ENCODE results near the gene MAGEF1.

The MAGEF1 gene

DNA sequence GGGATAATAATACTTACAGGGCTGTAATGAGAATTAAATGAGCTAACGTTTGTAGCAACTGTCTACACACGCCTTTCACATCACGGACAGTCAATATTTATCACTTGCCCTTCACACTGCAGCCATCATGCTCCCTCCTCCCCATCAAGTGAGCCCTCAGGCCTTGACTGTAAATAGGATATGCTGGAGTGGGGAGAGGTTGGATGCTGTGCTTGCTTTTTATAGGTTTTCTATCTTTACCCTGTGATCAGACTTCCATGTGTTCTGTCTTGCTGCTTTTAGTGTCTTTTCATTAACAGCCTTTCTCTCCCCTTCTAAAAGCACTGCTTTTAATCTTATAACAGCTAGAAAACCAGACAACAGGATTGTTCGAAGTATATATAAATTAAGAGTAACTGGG lies 12.8 kb upstream of the MAGEF1 start:
- DNase-seq, result no peak

DNA sequence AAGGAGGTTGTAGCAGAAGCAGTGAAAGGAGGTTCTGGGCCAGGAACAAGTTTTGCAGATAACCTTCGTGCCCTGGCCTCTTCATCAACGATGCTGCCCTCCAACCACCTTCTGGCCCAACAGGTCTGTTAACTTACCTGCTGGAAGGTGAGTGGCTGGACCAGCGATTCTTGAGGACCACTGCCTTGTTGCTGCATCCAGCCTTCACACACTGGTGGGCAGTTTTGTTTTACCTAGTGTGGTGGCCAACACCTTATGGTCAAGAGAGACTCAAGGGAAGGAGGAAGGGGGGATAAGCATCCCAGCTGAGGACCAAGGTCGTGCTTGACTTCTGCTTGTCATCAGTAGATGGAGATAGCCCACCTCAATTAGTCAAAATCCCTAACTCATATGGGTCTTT lies 7.8 kb upstream of the MAGEF1 start:
- no peak for DNase-seq

DNA sequence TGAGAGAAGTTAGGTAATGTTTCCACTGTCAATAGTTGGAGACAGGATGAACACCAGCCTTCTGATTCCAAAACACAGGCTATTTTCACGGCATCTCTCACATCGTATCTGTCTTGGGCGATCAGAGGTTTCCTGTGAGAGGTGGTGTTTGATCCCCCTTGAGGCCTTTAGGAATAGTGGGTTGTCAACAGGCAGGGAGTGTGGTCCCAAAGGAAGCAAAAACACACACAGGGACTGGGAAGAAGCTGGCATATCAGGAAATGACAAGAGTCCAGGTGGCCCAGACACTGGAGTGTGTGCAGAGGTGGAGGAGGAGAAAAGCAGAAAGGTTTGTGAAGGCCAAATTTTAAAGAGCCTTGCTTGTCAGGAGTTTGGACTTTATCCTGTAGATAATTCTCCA lies 6.6 kb upstream of the MAGEF1 start:
- DNase-seq, result no peak

- DNase-seq, result no peak
Observed at GRCh38 chr3:184717399-184717983, 5.6 kb upstream of the MAGEF1 start.

GRCh38 chr3:184716622-184717398 lies 4.9 kb upstream of the MAGEF1 start:
- DNase-seq, result no peak

GRCh38 chr3:184715943-184716621 lies 4.2 kb upstream of the MAGEF1 start:
- no peak for DNase-seq

- DNase-seq, result no peak
Observed at GRCh38 chr3:184713521-184713920, 1.7 kb upstream of the MAGEF1 start.

GRCh38 chr3:184713040-184713355 lies 1.1 kb upstream of the MAGEF1 start:
- no peak for DNase-seq

DNA sequence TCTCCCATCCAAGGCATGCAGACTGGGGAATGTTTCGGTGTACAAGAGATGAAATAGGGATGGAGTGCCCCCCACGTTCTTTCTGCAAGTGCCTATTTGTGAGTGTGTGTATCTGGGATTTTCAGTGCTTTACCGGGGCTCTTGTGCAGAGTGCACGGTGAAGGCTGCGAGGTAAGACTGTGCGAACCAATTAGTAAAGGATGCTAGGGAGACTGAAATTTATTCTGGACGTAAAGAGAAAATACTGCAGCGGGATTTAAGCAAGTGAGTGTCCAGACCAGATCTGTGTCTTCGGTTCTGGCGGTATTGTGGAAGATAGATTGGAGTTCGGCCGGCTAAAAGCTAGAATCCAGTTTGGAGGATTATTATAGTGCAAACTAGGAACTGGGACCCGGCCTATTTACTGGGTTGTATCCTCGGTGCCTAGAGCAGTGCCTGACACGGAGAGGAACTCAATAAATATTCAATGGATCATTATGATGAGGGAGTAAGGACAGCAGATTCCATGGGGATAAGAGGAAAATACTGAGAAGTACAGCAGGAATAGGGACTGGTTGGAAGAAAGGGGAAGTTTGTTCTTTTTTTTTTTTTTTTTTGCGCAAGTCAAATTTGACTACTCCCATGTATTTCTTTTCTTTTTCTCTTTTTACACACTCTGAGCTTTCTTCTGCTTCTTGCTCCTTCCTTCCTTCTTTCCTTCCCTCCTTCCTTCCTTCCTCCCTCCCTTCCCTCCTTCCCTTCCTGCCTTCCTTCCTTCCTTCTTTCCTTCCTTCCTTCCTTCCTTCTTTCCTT lies 580 bp upstream of the MAGEF1 start:
- no peak for DNase-seq

GRCh38 chr3:184710870-184711492 lies 883 bp downstream of the MAGEF1 start:
- no peak for DNase-seq

GRCh38 chr3:184703657-184704056 lies 8.2 kb downstream of the MAGEF1 start:
- no peak for DNase-seq

DNA sequence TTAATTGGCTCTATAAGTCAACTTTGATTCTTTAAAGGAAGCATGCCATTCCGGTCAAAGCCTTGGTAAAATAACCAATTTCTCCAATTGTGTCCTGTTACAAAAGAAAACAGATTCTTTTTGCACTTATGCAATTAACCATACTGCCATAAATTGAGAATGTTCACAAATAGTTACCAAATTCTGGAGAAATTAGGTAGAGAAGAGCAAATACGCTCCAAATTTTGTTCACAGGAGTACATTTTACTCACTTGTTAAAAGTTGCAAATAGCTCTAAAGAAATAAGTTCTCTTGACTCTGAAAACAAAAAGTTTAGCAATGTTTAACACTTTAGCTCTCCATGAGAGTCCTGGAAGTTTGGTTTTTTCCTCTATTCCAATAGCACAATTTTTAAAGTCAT lies 11.1 kb downstream of the MAGEF1 start:
- DNase-seq, result no peak

DNA sequence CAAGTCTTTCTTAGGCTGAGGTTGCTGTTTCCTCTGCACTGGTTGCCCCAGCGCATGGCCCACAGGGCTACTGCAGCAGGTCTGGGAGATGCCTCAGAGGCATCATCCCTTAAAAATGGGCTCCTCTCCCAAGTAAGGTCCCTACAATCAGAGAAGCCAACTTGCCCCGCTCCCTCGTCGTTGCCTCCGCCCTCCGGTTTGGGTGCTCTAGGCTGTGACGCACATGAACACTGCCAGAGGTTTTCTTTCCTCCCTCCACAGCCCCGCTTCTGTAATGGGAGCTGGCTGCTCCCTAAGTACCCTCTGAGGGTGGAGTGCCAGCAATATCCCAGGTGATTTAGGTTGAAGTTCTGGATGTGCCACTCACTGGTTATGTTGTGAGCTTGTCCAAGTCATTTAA lies 14.0 kb downstream of the MAGEF1 start:
- DNase-seq, result no peak

DNA sequence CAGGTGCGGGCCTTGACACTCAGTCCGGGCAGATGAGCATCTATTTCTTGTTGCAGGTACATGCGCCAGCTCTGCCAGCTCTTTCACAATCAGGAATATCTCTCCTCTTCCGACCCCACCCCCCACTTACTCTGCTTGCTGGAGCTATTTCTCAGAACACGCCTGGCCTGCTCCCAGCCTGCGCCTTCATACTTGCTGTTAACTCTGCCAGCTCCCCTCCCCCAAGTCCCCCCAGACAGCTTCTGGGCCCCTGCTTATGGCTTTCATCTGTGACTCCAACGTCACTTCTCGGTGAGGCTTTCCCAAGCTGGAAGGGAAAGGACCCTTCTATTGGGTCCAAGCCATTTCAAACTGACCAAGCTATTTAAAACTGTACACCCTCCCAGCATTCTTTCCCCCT lies 15.2 kb downstream of the MAGEF1 start:
- no peak for DNase-seq

DNA sequence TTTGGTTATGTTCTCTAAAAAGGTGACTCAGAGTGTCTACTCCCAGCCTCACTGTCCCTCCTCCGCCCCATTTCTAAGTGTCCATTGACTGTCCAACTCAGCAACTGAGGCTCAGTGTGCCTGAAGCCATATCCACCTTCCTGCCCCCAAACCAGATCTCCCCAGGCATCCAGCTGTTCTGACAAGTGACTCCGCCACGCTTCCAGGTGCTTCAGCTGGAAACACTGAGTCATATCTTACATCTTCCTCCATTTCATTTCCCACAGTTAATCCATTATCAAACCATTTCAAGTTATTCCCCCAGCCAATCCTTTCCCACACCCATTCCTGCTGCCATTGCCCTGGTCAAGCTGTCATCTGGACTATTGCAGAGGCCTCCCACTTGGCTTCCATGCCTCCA lies 17.1 kb downstream of the MAGEF1 start:
- DNase-seq, result no peak

GRCh38 chr3:184694133-184694665 lies 17.7 kb downstream of the MAGEF1 start:
- no peak for DNase-seq

- no peak for DNase-seq
Observed at GRCh38 chr3:184693011-184693975, 18.6 kb downstream of the MAGEF1 start.

GRCh38 chr3:184691397-184692231 lies 20.2 kb downstream of the MAGEF1 start:
- DNase-seq, result no peak

DNA sequence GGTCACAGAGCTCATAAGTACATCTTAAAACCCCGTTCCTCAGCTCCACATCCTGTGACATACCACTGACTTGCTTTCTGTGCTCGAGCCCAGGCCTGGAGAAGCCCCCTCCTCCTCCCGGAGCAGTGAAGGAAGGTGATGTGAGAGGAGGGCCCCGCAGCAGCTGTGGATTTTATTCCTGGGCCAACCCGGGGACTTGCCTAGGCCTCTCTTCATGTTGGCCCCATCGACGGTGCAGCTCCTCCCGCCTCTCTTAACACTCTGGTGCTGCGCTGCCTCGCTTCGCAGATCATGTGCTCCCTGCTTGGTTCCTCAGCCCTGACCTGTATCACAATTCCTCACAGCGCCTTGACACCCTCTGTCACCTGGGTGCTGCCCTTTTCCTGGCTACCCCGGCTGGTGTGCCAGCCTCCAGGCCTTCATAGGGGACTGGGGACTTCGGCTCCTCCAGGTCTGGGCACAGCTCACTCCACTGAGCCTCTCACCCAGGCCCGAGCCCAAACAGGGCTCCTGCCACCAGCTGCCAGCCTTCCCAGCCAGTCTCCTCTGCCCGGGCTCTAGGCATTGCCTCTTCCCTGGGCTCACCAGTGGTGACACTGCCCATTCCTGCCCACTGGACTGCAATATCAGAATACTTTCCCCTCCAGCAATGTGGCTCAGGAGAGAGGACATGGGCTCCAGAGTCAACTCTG lies 21.5 kb downstream of the MAGEF1 start:
- no peak for DNase-seq

GRCh38 chr3:184688882-184689271 lies 23.0 kb downstream of the MAGEF1 start:
- no peak for DNase-seq

All from central memory CD4-positive, alpha-beta T cell (primary cell).